ENCODE data around the gene TECPR1. TPM values are rescaled to one million over a fixed set of nuclear protein-coding genes. Genes with fewer than 3 reads are reported as not detected.

The TECPR1 gene
- total RNA-seq, 1 donor from 2014 or later = 86.3 TPM

DNA sequence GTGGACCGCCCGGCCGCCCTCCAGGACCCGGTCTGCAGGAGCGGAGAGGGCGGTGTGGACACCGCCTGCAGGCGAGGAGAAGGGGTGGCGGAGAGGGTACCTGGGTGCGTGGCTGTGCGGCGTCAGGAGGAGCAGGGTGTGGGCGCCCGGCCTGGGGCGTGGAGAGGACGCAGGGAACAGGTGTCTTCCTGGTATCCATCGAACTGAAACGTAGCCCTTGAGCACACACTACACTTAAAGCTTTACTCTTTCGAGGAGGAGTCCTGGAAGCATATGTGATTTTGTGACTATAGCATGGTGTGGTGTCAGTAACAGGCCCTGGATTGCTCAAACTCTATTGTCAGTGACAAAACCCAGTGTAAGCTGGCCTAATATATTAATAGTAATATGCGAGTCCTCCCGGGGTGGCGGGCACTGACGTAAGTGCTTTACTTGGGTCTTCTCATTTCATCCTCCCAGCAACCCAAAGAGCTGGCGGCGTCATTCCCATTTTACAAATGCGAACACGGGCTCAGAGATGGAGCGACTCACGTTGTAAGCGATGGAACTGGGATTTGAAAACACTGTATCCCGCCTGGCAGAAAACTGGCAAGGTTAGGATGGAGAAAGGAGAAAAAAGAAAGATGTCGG, 508 bp upstream of the TECPR1 start:
- intact Hi-C loops (cut with micrococcal nuclease) = loop anchor here (1.0 to 10.0 kb wide), 7 partner anchors 8 to 1778 kb away; partner anchors contain the start of genes ARPC1A, LMTK2, SDHAF3 and TMEM130

DNA sequence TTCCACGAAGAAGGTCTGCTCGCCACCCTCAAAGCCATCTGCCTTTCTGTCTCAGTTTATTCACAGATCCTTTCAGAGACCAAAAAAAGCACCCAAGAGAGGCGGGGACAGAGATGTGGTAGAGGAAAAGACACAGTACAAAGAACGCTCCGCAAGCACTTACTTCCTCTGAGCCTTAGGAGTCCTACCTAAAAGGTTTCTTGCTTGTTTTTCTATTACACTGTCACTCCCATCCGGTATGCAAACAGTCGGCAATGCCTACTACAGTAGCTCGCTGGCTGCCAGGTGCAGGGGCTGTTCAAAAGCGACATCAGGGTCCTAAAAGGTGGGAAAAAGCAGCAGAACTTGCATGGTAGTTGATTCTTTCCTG, 816 bp downstream of the TECPR1 start:
- intact Hi-C loops (cut with micrococcal nuclease) = loop anchor here (1.0 to 10.0 kb wide), 13 partner anchors 30 to 1776 kb away; partner anchors contain the start of genes ARPC1A, ASNS, BAIAP2L1 and BHLHA15

DNA sequence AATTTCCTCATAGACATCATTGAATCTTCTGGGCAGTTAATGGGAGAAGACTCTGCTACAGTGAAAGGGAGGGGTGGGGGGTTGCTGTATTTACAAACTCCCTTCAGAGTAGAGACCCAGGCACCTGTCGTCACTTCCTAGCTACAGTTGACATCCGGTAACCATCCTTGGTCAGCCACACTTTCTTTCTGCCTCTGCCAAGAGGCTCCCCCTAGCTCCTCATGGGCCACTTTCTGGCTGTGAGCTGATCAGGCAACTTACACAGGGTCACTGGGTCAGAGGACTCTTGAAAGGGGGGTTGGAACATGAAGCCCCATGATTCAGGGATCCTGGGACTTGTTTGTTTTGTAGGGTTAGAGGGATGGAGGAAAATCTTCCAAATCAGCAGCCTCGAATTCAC, 1.2 kb downstream of the TECPR1 start:
- intact Hi-C loops (cut with micrococcal nuclease) = loop anchor here (1.0 to 10.0 kb wide), 13 partner anchors 31 to 1776 kb away; partner anchors contain the start of genes ARPC1A, ASNS, BAIAP2L1 and BHLHA15

DNA sequence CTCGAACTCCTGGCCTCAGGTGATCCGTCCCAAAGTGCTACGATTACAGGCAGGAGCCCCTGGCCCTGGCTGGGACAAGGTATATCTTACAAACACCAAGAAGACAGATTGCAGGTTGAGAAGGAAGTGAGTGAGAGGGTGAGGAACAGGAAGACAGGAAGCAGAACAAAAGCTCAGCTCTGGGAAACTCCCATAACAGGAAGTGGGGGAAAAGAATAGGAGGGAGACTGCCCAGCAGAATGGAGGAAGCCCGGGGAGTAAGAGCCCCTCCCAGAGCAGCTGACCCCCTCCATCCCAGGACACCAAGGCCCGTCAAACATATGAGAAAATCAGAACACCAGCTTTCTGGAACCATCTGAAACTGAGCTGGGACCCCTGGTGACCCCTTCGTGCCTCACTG, 2.9 kb downstream of the TECPR1 start:
- intact Hi-C loops (cut with micrococcal nuclease) = no loop called here

DNA sequence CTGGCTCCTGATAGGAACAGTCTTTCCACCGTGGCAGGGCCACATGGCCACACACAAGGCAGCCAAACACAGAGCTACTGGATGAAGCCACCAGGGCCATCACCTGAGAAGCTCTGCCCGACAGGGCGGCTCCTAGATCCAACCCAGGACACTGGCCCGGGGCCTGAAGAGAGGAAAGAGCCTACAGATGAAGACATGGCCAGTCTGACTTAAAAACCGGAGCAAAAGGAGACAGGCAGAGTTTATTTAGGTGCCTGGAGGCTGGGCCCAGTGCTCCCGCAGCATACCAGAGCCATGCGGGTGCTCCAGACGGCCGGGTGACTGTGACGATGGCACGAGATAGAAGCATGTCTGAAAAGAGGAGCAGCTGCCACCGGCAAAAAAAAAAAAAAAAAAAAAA, 3.9 kb downstream of the TECPR1 start:
- intact Hi-C loops (cut with micrococcal nuclease) = no loop called here

DNA sequence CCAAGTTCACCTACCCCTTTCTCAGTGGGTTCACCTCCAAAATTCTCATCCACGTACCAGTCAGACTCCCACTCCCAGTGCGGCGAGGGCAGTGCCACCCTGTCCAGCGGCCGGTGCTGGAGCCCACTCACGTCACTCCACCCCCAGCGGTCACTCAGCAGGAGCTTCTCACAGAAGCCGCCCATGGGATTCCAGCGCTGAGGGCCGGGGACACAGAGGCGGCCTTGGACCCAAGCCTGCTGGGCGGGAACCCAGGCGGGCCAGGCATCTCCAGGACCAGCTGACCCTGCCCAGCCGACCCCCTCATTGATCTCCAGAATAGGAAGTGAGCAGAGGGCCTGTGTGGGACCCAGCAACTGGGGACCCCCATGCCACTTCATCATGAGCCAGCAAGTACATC, 7.2 kb downstream of the TECPR1 start:
- intact Hi-C loops (cut with micrococcal nuclease) = no loop called here

DNA sequence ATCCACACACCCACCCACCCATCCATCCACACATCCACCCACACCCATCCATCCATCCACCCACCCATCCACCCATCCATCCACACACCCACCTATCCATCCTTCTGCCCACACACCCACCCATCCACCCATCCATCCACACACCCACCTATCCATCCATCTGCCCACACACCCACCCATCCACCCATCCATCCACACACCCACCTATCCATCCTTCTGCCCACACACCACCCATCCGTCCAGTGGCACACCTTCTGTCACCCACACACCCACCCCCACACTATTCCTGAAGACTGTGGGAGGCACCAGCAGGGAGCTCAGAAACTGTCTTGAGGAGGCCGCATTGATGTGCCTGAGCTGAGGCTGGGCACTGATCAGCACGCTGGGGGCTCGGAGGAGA, 9.1 kb downstream of the TECPR1 start:
- intact Hi-C loops (cut with micrococcal nuclease) = no loop called here

DNA sequence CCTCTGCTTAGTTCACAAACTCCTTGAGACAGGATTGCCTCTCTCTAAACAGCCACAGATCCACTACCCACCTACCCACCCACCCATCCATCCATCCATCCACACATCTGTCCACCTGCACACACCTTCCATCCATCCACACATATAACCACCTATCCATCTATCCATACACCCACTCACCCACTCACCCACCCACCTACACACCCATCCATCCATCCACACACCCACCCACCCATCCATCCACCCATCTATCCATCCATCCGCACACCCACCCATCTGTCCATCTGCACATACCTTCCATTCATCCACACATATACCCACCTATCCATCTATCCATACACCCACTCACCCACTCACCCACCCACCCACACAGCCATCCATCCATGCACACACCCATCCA, 9.7 kb downstream of the TECPR1 start:
- intact Hi-C loops (cut with micrococcal nuclease) = no loop called here

DNA sequence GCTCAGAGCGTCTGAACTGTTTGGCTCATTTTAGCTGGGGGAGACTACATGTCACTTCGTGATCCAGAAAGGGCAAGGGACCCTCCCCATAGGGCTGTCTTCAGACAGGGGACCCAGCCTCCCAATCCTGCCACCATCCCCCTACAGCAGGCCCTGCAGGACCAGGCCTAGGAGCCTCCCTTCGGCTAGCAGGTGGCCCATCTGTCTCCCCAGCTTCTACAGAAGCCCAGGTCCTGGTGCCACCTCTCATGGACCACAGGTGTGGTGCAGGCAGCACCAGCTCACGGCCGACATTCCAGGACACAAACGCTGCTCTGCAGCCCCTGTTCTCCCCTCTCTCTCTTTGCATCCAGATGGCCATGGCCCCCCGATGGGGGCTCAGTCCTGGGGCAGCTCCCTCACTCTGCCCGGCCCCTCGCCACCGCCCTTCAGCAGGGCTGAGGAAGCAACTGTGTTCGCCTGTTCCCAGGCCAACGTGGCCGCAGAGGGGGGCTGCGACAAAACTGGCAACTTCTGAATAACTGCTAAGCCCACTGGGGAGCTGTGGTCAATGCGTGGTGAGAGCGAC, 10.3 kb downstream of the TECPR1 start:
- intact Hi-C loops (cut with micrococcal nuclease) = no loop called here

DNA sequence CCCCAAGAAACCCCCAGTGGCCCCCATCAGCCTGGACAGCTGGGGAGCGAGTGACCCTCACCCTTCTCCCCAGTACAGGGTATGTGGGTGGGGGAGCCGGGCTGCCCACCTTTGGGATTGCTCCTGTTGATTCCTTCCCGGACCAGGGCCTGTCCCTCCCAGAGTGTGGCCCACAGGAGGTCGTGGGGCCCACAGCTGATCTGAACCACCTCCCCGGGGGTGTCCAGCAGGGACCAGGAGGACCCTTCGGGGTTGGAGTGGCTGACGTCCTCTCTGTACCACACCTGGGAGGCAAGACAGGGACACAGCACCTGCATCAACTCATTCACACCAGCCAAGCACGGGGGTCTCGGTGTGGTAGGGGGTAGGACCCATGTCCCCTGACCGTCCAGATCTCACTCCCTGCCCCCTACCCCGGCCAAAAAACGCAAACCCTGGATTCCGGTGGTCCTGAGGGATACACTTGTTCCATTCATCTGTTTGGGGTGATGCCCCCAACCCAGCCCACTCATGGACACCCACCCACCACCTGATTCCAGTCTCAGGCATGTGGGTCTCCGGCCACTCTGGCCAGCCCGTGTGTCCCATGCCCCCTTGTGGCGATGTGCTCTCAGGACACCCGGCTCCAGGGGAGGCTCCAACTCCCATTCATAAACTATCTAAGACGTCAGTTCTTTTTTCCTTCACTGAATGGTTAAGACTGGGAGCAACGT, 10.9 kb downstream of the TECPR1 start:
- intact Hi-C loops (cut with micrococcal nuclease) = no loop called here

DNA sequence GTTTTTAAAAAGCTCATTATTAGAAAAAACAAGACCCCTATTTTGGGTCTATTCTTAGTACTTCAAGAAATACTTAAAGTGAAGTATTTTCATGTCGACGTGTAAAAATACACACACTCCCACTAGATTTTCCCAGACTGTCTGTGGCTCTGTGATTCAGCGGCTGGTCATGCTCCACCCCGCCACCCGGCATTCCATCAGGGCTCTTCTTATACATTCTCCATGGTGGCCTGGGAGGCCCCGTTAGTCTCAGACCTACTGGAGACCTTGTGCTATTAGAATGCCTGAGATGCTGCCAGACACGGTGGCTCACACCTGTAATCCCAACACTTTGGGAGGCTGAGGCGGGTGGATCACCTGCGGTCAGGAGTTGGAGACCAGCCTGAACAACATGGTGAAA, 13.1 kb downstream of the TECPR1 start:
- intact Hi-C loops (cut with micrococcal nuclease) = no loop called here

DNA sequence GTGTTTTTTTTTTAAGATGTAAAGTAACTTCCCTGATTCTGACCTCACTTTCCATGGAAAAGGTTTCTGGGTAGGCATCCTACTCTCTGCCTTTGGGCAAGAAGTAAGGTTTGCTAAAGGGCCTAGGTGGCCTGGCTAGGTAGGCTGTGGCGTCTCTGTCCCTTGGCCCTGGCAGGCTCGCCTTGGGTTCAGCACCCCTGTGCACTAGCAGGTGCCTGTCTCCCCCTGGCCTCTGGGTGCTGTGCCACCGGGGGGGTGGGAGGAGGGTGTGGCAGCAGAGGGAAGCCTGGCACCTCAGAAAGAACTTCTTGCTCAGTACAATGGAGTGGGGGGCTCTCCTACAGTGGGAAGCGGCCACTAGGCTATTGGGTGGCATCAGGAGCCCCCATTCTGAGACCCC, 14.0 kb downstream of the TECPR1 start:
- intact Hi-C loops (cut with micrococcal nuclease) = no loop called here

DNA sequence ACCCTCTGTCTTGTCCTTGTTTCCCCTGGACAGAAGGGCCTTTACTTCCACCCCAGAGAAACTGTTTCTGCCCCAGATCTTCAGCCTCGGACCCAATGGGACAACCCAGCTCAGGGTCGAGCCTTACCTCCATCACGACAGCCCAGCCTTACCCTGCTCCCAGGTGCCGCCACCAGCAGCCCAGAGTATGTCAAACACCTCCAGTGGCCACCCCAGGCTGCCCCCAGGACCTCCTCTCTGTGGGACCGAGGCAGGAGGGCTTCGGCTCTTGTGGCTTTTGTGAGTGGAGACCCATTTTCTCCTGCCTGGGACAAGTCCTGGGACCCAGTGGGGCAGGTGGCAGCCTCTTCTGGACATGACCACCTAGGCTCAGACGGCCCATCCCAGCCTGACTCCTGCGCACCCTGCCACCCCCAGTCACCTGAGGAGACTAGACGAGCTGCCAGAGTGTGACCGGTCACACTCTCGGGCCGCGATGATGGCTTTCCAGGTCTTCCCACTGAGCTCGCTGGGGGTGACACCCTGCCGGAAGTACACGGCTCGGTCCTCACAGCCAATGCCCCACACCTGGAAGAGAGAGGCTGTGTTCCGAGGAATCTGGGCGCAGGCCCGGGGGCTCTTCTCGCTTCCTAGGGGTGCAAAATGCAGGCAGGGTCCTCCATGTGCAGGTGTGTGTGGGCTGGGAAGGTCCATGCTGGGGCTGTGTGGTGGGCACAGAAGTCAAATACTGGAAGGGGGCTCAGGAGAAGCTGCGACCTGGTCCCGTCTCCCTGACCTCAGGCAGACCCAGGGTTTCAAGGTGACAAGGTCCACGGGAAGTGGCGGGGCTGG, 15.5 kb downstream of the TECPR1 start:
- intact Hi-C loops (cut with micrococcal nuclease) = no loop called here

DNA sequence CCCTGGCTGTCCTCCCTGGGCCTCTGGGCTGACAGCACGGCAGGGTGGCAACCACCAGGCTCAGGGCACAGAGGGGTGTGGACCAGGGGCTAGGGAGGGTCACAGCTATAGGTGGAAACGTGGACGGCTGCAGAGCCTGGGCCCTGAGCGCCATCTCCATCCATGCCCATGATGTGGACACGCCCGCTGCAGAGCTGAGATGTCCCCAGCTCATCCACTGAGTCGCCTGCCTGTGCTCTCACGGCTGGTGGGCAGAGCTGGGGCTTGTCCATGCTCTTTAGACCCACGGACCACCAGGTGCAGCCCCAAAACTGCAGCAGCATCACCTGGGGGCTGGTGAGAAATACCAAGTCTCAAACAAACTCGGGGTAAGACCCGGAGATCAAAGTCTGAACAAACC, 16.1 kb downstream of the TECPR1 start:
- intact Hi-C loops (cut with micrococcal nuclease) = no loop called here

DNA sequence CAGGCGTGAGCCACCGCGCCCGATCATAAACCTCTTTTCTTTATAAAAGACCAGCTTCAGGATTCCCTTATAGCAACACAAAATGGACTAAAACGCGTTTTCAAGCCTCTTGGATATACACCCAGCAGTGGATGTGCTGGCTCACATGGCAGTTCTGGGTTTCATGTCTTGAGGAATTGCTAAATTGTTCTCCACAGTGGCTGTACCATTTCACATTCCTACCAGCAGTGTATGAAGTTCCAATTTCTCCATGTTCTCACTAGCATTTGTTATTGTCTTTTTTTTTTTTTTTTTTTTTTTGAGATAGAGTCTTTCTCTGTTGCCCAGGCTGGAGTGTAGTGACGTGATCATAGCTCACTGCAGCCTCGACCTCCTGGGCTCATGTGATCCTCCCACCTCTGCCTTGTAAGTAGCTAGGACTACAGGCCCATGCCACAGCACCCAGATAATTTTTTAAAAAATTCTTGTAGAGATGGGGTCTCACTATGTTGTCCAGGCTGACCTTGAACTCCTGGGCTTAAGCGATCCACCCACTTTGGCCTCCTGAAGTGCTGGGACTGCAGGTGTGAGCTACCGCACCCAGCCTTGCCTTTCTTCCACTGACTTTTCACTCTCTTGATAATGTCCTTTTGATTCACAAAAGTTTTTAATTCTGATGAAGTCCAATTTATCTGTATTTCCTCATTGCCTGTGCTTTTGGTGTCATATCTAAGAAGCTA, 17.4 kb downstream of the TECPR1 start:
- intact Hi-C loops (cut with micrococcal nuclease) = no loop called here

DNA sequence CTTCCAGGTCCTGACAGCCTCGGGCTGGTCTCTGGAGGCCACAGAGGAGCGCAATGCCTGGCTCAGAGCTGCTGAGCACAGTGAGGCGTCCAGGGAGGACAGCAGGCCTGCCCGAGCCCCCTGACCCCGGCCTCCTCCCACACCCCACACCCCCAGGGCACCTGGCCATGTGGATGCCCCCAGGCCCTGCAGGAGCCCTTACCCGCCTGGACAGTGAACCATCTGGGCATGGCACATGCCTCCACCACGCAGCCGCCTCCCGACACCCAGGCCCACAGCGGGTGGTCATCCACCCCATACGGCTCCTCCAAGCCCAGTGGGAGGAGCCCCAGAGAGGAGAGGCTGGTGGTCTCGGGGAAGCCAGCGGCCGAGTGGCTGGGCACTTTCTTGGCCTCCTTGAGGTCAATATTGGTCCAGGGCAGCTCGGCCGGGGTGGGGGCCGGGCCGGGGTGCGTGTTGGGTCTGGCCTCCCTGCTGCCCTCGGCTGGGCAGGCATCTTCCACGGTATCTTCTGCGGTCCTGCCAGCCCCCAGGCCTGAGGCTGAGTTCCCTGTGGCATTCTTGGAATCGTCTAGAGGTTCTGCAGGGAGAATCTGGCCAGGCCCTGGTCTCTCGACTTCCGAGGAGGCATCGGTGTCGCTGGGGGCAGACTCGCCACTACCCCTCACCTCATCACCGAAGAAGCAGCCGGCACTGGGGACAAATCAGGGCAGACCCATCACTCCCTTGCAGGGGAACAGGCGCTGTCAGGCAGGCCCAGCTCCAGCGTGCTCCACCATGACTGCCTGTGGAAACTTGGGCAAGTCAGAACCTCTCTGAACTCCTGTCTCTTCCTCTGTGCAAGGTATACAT, 18.6 kb downstream of the TECPR1 start:
- intact Hi-C loops (cut with micrococcal nuclease) = no loop called here

DNA sequence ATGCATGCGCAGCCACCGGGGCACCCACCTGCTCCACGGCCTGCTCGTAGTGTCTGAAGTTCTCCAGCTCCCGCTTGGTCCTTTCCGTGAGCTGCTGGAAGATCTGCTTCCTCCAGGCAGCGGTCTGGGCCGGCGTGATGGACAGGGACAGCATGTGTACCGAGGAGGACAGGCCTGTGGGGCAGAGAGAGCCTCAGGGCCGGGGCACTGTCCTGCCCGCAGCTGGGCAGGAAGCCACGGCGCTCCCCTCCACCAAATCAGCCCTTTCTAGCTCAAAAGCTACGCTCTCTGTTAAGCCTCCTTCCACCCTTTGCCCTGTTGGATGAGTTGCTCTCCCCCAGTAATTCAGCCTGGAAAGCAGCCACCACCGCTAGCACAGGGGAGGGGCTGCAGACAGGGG, 19.2 kb downstream of the TECPR1 start:
- intact Hi-C loops (cut with micrococcal nuclease) = no loop called here

DNA sequence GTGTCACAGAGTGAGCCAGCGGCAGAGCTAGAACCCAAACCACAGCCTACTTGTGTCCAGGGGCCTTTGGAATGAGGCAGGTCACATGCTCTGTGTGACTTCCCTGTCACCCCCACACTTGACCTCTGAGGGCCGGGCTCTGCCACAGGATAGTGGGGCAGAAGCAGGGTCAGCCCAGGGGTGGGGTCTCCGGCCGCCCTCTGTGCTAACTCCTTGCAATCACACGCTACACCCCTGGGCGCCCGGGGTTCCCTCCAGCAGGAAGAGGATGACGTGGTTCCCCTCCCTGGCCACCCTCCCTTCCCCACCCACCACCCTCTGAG, 19.8 kb downstream of the TECPR1 start:
- intact Hi-C loops (cut with micrococcal nuclease) = no loop called here

DNA sequence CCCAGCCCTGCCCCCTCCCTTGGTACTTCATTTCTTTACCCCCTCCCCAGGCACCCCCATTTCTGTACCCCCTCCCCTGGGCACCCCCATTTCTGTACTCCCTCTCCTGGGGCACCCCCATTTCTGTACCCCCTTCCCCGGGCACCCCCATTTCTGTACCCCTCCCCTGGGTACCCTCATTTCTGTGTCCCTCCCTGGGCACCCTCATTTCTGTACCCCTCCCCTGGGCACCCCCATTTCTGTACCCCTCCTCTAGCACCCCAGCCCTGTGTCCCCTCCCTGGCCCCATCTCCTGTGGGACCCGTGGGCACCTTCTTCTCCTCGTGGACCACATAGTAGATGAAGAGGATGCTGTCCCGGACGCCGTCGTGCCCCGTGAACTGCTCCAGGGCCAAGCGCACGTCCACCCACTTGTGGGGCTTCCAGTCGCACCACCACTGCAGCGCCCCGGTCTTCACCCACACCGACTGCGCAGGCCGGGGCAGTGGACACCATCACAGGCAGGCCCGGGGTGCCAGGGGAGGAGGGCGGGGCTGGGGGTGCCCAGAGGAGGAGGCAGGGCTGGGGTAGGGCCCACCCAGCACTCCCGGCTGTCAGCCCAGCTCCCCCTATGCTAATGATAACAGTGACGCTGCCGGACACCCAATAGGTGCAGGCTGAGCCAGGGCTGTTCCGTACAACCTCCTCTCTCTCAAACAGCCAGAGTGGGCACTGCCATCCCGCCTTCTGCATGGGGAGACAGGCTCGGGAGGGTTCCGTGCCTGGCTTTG, 20.4 kb downstream of the TECPR1 start:
- intact Hi-C loops (cut with micrococcal nuclease) = no loop called here

Data from T-helper 1 cell treated with Interleukin-12 subunit alpha and Interleukin-12 subunit beta and Interleukin-4 antibody, amounts not matched to agents 30 ng/mL and 1 ng/mL, for 36 hours (primary cell).